A204.1 (cell line): ENCODE data around the gene TIMM21.

Experiments
- FAIRE-seq: peaks from 2 replicates; lab custom pipeline; 2012; peaks lifted over from hg19 to GRCh38; lab: Jason Lieb, UNC

Gene TIMM21, protein sequence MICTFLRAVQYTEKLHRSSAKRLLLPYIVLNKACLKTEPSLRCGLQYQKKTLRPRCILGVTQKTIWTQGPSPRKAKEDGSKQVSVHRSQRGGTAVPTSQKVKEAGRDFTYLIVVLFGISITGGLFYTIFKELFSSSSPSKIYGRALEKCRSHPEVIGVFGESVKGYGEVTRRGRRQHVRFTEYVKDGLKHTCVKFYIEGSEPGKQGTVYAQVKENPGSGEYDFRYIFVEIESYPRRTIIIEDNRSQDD

DNA sequence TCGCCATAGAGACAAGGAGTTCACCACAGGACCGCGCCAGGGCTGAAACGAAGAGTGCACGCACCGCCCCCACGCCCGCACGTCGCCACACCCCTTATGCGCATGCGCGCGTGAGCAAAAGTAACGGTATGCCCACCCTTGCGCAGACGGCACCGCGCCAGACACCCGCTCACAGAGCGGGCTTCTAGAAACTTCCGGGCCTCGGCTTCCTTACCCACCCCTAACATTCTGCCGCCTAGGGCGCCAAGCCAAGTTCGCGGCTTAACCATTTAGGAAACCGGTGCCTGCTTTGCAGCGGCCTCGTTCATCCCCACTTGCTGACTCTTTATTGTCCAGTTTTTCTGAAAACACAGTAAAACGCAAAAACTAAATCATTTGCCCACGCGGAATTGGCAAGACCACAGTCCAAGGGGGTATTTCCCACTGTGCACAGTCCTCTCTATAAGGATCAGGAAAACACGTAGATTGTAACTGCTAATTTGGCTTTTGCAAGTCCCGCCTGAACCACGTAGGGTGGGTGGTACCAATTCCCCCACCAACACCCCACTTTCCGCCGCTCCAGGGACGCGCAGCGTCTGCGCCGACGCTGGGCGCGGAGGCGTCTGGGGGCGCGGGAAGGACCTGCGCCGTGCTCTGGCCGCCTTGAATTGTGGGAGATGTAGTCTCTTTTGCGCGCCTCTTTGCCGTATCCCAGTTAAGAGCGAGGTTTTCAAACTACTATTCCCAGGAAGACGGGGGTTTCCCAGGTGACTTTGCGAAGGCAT, at the start of gene TIMM21, which contains the start of gene FBXO15:
Gene TIMM21 (plus strand): TSS at position 745 of the 764 bp plus-strand sequence. CDS start 286 bp downstream, outside the sequence.
Gene FBXO15 (minus strand): TSS at position 56 of the 764 bp plus-strand sequence. CDS start 49 bp downstream, at position 7.
- FAIRE-seq: peak; percentile 97

DNA sequence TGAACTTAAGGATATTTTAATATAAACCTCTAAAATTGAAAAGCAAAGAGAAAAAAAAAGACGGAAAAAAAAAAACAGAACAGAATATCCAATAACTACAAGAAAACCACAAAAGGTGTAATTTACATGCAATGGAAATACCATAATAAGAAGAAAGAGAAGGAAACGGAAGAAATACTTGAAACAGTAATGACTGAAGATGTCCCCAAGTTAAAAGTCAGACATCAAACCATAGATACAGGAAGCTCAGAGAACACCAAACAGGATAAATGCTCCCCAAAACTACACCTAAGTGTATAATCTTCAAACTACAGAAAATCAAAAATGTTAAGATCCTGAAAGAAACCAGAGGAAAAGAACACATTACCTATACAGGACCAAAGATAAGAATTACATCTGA, 39.9 kb upstream of the TIMM21 start:
- FAIRE-seq: no peak

DNA sequence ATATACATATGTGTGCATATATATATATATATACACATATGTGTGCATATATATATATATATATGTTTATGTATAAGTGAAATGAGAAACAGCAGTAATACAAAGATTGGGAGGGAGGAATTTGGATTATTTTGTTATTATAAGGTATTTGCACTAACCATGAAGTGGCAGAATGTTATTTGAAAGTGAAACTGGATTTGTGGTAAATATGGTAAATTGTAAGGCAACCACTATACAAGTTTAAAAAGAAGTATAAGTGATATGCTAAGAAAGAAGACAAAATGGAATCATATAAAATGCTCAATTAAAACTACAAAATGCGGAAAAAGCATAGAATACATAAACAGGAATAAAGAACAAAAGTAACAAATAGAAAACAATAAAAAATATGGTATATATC, 38.2 kb upstream of the TIMM21 start:
- FAIRE-seq: peak; percentile 30

DNA sequence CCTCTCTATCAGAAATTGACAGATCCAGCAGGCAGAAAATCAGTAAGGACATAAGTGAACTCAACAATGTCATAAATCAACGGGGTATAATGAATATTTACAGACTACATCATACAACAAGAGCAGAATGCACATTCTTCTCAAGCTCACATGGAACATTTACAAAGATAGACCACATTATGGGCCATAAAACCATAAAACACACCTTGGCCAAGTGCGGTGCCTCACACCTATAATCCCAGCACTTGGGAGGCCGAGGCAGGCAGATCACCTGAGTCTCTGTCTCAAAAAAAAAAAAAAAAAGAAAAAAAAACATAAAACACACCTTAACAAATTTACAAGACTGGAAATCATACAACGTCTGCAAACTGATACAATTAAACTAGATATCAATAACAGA, 37.3 kb upstream of the TIMM21 start:
- FAIRE-seq: no peak

DNA sequence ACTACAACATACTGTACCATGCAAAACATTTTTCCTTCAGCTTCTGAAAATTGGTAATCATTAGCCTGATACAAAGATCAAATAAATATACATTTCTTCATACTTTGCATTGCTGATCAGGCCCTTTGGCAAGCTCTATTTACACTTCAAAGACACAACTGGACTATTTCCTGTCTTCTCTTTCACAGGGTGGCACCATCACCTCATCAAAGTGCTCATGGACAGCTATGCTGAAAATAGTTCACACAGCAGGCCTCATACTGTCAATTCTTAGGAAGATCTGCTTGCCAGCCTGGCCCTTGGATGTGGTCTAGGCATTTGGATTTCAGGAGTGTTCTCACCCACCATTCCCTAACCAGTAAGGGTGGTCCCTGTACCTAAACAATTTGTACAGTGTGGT, 34.6 kb upstream of the TIMM21 start:
- FAIRE-seq: no peak

DNA sequence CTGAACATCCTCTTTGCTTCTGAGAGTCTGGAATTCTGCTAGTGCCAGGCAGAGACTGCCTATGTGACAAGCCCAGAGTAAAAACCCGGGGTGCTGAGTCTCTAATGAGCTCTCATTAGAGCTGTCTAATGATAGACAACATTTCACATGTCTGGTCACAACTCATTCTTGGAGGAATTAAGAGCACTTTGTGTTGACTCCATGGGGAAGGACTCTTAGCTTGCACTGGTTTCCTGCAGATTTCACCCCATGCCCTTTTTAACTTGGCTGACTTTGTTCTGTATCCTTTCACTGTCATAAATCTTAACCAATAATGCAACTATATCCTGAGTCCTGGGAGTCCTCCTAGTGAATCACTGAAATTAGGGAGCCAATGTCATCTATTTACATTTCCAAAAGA, 34.2 kb upstream of the TIMM21 start:
- FAIRE-seq: no peak

DNA sequence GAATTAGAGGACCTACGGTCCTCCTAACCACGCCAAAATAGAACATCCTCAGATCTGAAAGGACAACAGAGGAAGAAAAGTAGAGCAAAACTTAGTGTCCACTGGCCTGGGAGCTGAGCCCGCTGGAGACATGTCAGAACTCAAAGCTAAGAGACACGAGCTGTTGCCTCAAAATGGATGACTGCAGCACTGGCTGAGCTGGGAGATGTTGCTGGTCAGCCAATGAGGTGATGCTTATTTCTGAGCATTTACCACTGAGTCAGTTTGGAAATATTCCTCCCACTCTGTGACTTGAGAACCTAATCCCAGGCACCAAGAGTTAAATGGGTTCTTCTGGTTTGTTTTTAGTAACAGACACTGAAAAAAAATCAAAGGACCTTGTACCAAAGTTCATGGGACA, 33.3 kb upstream of the TIMM21 start:
- no peak for FAIRE-seq

DNA sequence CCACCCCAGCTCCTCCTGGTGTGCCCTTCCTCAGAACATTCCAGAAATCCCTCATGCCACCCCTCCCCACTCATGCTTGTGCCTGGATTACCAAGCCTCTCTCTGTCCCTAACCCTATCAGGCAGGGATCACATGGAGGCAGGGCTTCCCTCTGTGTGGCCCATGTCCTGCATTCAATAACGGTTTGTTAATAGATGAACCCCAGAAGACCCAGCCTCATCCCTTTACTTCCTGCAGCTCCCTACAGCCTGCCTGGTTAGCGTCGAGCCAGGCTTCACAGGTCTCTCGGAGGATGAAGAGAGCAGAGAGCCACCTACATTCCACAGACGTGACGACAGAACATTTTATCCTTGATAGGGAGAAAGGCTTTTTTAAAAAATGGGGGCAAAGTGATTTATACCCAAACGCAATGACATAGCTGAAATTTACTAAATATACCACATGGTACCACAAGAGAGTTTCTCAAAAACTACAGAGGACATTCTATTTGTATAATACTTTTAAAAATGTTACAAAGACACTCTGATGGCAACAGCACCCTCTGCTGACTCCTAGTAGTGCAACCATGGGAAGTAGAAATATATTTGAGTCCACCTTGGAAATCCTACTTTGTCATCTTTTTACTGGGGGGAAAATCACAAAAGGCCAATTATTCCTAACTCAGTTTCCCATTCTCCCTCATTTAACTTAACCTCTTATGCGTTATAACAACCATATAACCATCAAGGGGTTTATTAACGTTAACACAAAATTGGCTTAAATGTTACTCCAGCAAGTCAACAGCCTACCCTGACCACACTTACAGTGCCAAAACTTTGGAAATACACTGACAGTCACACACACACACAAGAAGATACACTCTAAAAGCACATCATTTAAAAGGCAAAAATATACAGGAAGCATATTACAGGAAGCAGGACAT, 31.4 kb upstream of the TIMM21 start:
- FAIRE-seq: peak; percentile 90

DNA sequence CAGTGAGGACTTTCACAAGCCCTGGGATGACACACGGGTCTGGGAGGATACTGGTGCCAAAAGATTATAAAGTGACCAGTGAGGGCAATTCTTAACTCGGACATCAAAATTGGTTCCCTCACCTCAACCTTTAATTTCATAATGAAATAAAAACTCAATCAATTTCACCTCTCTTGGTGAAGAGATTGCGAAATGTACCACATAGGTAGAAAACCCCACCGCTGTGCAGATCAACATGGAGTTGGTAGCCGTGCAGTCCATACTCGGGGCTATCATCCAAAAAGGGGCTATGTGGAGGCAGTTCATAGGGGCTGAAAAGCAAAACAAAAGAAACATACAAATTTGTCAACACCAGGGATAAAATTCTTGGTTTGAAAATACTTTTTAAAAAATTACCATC, 25.1 kb upstream of the TIMM21 start:
- no peak for FAIRE-seq

DNA sequence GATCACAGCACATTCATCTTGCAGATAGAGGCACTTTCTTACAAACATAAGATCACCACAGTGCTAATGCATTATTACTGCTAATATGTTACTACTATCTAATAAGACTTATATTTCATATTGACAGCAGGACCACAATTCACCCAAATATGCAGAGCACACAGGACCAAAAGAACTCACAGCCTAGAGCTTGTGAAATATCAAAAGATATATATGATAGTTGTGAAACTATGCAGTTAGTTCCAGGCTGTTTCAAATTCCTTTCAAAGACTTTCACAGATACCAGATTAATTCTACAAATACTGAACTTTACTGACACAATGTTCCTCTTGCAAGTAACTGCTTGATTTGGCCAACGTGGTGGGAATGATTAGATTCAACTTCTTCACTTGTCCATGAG, 23.7 kb upstream of the TIMM21 start:
- no peak for FAIRE-seq

DNA sequence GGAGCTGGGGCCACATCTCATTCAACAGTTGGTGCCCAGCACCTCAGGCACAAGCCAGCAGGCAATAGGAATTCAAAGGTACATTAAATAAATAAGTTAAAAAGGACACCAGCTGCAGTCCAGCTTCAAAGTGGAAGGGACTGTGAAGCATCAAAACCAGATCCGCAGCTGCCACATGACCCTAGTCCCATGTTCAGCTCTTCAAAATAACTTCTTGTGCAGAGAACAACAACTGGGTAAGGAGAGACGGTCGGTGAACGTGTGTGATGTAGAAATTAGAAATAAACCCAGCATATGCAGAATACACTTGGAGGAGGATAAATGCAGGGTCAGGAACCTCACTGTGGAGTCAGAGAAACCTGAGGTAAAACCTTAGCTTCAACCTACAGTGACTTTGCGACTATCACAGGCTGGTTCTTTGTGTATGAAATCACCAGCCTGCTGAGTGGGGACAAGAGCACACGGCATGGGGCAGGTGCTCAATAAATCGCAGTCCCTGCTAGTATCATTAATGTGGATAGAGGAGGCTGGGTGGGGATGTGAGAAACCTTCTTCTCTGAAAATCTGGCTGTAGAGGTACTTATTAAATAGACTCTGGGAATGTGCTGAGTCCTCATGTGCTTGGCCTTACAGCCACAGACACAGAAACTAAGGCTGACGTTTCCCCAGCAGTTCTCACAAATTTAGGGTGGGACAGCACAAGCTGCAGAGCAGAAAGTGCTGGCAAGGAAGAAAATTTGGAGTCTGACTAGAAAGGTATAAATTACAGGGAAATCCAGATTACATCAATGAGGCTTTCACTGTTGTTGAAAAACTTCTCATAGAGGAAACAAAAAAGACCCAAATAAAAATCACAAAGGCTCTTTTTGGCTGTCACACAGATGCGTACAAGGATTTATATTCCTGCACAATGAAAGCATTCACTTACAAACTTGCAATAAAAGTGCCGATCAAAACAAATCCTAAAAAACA, 21.4 kb upstream of the TIMM21 start:
- FAIRE-seq: no peak

DNA sequence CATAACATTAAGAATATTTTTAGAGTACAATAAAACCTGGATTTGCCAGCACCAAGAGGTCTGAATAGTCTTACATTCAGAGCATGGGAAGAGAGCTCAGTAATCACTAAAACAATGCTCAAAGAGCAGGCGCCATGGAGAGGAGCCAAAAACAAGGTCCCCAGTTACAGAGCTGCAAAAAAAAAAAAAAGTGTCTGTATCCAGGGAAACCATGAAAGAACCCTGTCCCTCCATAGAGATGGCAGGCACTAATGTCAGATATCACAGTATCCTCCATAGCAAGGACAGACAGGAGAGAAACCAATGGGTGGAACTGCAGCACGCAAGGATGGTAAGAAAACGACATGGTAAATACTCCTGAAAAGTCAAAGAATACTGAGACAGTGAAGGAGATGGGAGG, 20.2 kb upstream of the TIMM21 start:
- no peak for FAIRE-seq

DNA sequence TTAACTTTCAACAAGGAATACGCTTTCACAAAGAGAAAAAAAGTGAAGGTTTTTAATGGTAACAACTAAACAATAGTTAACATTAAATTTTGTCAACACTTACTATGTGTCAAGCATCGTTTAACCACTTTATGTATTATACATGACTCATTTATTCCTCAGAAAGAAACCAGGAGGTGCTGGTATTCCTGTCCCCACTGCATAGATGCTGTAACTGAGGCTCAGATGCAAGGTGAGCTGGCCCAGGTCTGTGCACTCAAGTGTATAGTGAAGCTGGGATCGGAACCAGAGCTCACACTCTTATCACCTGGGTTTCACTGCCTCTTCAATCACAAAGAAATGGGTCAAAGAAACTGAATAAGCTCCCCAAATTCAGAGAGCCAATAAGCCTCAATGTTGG, 17.2 kb upstream of the TIMM21 start:
- FAIRE-seq: no peak

DNA sequence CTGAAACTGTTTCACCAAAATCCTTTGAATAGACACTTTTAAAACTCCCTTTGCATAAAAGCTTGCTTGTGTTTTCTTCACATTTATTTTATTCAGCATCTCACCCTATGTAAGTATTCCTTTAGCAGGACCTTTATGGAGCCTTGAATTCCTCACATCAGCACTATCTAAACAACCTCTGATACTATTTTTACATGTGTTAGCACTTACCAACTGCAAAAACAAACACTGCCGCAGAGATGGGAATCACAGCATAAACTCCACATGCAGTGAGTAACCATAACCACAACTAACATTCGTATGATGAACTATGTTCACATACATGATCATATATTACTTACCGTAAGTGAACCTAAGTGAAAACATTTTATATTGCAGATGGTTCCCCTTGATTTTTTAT, 16.1 kb upstream of the TIMM21 start:
- no peak for FAIRE-seq

DNA sequence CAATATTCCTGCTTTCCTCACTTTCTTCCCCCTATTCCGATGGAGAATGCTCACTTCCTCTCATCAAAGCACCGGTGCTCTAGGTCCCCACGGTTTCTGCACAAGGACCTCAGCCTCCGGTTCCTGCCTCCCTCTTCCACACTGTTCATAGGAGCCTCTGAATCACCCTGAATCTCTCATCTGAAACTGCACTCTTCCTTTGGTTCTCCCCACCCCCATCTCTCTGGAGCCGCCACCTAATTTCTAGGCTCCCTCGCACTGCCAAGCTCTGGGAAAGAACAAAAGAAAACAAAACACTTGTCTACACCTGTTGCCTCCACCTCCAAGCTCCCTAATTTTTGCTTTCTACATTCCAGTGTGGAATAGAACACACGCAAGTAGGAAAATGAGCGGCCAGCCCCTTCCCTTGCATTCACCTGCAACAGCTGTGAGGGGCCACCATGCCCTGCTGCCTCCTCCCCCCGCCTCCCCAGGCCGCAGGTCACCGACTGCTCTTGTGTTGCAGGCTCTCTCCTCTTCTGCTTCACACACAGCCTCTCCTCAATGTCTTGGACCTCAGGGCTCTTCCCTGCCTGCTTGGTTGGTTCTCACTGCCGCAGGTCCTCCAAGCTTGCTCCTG, 10.3 kb upstream of the TIMM21 start:
- no peak for FAIRE-seq

DNA sequence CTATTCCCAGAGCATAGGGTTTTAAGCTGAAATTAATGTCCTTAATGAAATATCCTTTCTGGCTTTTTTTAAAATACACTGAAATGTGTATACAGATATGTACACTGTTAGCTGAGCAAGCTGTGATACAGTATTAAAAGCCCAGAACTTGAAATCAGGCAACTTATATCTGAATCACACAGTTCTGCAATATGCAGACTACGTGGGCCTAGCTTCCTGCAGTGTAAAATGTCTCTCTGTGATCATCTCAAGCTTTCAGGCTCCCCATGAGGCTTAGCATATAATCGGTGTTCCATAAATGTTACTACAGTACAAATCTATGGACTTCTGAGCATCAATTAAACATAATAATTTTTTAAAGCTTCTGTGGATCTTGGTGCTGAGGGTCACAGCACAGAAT, 8.9 kb upstream of the TIMM21 start:
- FAIRE-seq: no peak

DNA sequence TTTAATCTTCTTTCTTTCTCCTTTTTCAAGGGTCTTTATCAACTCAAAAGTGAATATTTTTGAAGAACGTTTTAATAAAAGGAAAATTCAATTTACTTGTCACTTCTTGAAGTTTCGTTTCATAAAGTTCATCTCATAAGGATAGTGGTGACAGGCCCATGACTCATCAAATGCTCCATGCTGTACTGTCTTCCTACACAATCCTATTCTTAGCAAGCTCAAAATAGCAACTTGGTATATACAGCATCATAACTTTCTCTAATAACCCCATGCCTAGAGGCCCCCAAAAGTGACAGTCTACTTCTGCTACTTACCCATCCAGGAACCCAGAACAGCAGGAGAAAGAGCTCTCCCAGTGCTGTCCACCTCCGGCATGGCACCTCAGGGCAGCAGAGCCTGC, 8.4 kb upstream of the TIMM21 start:
- no peak for FAIRE-seq

DNA sequence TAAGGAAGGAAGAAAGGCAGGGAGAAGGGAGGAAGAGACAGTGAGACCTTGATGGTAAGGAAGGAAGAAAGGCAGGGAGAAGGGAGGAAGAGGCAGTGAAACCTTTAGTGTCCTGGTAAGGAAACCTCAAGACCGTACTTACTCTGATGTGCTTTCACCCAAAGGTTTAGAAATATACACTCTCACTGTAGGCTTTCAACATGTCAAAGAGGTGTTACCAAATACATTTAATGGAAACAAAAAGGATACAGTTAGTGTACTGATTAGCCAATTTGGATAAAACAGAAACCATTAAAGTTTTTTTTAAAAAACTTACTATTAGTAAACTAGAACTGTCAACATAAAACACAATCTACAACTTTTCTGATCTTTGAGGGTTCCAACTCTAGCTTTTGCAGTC, 7.7 kb upstream of the TIMM21 start:
- no peak for FAIRE-seq

DNA sequence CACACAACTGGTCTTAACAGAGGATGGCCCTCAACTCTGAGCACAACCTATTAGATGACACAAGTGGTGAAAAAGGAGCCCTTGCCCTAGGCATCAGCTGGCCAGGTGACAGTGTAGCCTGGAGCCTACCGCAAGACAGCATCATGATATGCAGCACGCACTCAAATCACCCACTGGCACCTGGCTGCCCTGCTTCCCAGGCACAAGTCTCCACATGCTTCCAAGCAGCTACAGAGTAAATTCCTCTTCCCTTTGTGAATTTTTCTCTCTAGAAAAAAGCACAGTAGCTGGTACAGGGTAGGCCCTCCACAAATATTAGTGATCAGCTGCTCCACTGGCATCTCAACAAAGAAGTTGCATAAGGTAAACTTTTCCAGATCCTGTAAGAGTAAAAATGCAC, 6.7 kb upstream of the TIMM21 start:
- FAIRE-seq: no peak

DNA sequence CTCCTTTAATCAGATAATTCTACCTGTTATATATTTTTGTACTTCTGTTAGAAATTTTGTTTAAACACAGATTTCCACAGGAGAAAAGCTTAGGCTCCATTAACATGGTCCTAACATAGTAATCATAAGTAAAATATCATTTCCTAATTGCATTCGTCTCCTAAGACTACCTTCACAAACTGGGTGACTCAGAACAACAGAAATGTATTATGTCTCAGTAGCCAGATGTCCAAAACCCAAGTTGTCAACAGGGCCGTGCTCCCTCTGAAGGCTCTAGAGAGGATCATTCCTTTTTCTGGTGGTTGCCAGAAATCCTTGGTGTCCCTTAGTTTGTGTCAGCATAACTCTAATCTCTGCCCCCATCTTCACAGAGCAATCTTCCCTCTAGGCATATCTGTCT, 6.1 kb upstream of the TIMM21 start:
- FAIRE-seq: no peak

DNA sequence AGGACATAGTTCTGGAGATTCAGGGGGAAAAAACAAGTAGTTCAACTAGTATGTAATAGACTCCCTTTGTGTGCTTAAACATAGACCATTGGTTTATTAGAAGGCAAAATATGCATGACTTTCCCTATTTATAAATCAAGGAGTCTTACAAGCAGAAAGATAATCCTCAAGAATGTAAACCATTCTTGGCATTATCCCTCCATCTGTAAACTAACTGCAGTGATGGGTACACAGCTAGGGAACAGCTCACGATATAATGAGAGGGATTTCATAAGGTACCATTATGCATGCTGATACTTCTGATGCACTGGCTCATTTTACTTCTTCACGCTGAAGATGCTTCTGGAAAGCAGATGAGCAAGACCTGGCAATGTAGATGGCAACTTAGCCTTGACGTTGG, 1.6 kb upstream of the TIMM21 start:
- FAIRE-seq: no peak

DNA sequence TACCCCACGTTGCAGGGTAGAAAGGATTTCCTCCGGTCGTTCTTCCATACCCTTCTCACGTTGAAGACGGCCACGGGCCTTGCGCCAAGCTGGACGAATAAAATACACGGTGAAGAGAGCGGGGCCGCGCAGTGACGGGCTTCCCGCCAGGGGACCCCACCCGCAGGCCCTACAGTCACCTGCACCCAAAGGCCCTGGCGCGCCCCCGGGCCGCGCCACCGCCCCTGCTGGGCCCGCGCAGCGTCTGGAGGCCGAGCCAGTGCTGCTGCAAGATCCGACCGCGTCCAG, 888 bp upstream of the TIMM21 start:
- FAIRE-seq: no peak
